GM23338 (cell line): ENCODE results near the gene SPINK5.

Experiments used
- CREB1 ChIP-seq: fragments of 250-450 bp; sonication (Bioruptor Pico); IDR thresholded peaks from 2 replicates; pipeline ENCODE4 v1.5.0; 2020; ENCODE audit warnings: low read depth, mild to moderate bottlenecking, moderate library complexity
- EZH2 ChIP-seq: fragments of 200-600 bp; sonication (generic); IDR thresholded peaks from one replicate; pipeline ENCODE4 v1.8.0; 2017; ENCODE audit warnings: antibody characterized with exemption, mild to moderate bottlenecking, low read depth; ENCODE audit not compliant: unreplicated experiment
- EZH2phosphoT487 ChIP-seq: fragments of 200-600 bp; sonication (generic); IDR thresholded peaks from one replicate; pipeline ENCODE4 v1.8.1; 2018; ENCODE audit warnings: antibody characterized with exemption; ENCODE audit not compliant: unreplicated experiment
- JUNB ChIP-seq: IDR thresholded peaks from one replicate; pipeline ENCODE4 v1.6.1; 2016; ENCODE audit warnings: antibody characterized with exemption; ENCODE audit not compliant: unreplicated experiment
- NANOG ChIP-seq: IDR thresholded peaks from 2 replicates; pipeline ENCODE4 v1.6.1; 2016; ENCODE audit warnings: antibody characterized with exemption, borderline replicate concordance
- POLR2AphosphoS5 ChIP-seq: IDR thresholded peaks from 2 replicates; pipeline ENCODE4 v1.6.1; 2016; ENCODE audit warnings: antibody characterized with exemption, low read depth
- ZNF331 ChIP-seq: fragments of 250-450 bp; sonication (Bioruptor Pico); IDR thresholded peaks from 2 replicates; pipeline ENCODE4 v1.5.0; 2020; ENCODE audit warnings: low read depth, mild to moderate bottlenecking, moderate library complexity
- TF ChIP-seq, protein P1 (sequence below), 2 experiments: fragments of 200-600 bp in 1 of 2; sonication (generic) in 1 of 2; conservative IDR thresholded peaks; 2 replicates each; pipeline versions ENCODE4 v1.5.1 to v1.6.1; 2016 to 2017; ENCODE audit warnings: antibody characterized with exemption in 2 of 2, low read depth in 2 of 2, mild to moderate bottlenecking in 2 of 2, moderate library complexity in 1 of 2
- TF ChIP-seq, protein P2 (sequence below): IDR thresholded peaks from one replicate; pipeline ENCODE4 v1.6.1; 2018; ENCODE audit warnings: antibody characterized with exemption; ENCODE audit not compliant: unreplicated experiment
- TF ChIP-seq, protein P3 (sequence below): fragments of 250-450 bp; sonication (Bioruptor Pico); IDR thresholded peaks from 2 replicates; pipeline ENCODE4 v1.5.0; 2020; ENCODE audit warnings: mild to moderate bottlenecking, moderate library complexity

GRCh38 chr5:148151872-148152271 is 88.1 kb downstream of the SPINK5 start:
- TF ChIP-seq POLR2AphosphoS5 (no peak), CREB1 (CRISPR knock-in tag) (no peak), EZH2 (no peak), EZH2phosphoT487 (no peak), JUNB (no peak), NANOG (no peak), ZNF331 (CRISPR knock-in tag) (no peak)
- TF ChIP-seq, protein P1, sequence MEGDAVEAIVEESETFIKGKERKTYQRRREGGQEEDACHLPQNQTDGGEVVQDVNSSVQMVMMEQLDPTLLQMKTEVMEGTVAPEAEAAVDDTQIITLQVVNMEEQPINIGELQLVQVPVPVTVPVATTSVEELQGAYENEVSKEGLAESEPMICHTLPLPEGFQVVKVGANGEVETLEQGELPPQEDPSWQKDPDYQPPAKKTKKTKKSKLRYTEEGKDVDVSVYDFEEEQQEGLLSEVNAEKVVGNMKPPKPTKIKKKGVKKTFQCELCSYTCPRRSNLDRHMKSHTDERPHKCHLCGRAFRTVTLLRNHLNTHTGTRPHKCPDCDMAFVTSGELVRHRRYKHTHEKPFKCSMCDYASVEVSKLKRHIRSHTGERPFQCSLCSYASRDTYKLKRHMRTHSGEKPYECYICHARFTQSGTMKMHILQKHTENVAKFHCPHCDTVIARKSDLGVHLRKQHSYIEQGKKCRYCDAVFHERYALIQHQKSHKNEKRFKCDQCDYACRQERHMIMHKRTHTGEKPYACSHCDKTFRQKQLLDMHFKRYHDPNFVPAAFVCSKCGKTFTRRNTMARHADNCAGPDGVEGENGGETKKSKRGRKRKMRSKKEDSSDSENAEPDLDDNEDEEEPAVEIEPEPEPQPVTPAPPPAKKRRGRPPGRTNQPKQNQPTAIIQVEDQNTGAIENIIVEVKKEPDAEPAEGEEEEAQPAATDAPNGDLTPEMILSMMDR (conservative IDR thresholded peaks at IDR 0.05; ENCODE audit: low read depth in 2 of 2), result no peak
- TF ChIP-seq, protein P2, sequence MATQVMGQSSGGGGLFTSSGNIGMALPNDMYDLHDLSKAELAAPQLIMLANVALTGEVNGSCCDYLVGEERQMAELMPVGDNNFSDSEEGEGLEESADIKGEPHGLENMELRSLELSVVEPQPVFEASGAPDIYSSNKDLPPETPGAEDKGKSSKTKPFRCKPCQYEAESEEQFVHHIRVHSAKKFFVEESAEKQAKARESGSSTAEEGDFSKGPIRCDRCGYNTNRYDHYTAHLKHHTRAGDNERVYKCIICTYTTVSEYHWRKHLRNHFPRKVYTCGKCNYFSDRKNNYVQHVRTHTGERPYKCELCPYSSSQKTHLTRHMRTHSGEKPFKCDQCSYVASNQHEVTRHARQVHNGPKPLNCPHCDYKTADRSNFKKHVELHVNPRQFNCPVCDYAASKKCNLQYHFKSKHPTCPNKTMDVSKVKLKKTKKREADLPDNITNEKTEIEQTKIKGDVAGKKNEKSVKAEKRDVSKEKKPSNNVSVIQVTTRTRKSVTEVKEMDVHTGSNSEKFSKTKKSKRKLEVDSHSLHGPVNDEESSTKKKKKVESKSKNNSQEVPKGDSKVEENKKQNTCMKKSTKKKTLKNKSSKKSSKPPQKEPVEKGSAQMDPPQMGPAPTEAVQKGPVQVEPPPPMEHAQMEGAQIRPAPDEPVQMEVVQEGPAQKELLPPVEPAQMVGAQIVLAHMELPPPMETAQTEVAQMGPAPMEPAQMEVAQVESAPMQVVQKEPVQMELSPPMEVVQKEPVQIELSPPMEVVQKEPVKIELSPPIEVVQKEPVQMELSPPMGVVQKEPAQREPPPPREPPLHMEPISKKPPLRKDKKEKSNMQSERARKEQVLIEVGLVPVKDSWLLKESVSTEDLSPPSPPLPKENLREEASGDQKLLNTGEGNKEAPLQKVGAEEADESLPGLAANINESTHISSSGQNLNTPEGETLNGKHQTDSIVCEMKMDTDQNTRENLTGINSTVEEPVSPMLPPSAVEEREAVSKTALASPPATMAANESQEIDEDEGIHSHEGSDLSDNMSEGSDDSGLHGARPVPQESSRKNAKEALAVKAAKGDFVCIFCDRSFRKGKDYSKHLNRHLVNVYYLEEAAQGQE, result no peak
- TF ChIP-seq, protein P3, sequence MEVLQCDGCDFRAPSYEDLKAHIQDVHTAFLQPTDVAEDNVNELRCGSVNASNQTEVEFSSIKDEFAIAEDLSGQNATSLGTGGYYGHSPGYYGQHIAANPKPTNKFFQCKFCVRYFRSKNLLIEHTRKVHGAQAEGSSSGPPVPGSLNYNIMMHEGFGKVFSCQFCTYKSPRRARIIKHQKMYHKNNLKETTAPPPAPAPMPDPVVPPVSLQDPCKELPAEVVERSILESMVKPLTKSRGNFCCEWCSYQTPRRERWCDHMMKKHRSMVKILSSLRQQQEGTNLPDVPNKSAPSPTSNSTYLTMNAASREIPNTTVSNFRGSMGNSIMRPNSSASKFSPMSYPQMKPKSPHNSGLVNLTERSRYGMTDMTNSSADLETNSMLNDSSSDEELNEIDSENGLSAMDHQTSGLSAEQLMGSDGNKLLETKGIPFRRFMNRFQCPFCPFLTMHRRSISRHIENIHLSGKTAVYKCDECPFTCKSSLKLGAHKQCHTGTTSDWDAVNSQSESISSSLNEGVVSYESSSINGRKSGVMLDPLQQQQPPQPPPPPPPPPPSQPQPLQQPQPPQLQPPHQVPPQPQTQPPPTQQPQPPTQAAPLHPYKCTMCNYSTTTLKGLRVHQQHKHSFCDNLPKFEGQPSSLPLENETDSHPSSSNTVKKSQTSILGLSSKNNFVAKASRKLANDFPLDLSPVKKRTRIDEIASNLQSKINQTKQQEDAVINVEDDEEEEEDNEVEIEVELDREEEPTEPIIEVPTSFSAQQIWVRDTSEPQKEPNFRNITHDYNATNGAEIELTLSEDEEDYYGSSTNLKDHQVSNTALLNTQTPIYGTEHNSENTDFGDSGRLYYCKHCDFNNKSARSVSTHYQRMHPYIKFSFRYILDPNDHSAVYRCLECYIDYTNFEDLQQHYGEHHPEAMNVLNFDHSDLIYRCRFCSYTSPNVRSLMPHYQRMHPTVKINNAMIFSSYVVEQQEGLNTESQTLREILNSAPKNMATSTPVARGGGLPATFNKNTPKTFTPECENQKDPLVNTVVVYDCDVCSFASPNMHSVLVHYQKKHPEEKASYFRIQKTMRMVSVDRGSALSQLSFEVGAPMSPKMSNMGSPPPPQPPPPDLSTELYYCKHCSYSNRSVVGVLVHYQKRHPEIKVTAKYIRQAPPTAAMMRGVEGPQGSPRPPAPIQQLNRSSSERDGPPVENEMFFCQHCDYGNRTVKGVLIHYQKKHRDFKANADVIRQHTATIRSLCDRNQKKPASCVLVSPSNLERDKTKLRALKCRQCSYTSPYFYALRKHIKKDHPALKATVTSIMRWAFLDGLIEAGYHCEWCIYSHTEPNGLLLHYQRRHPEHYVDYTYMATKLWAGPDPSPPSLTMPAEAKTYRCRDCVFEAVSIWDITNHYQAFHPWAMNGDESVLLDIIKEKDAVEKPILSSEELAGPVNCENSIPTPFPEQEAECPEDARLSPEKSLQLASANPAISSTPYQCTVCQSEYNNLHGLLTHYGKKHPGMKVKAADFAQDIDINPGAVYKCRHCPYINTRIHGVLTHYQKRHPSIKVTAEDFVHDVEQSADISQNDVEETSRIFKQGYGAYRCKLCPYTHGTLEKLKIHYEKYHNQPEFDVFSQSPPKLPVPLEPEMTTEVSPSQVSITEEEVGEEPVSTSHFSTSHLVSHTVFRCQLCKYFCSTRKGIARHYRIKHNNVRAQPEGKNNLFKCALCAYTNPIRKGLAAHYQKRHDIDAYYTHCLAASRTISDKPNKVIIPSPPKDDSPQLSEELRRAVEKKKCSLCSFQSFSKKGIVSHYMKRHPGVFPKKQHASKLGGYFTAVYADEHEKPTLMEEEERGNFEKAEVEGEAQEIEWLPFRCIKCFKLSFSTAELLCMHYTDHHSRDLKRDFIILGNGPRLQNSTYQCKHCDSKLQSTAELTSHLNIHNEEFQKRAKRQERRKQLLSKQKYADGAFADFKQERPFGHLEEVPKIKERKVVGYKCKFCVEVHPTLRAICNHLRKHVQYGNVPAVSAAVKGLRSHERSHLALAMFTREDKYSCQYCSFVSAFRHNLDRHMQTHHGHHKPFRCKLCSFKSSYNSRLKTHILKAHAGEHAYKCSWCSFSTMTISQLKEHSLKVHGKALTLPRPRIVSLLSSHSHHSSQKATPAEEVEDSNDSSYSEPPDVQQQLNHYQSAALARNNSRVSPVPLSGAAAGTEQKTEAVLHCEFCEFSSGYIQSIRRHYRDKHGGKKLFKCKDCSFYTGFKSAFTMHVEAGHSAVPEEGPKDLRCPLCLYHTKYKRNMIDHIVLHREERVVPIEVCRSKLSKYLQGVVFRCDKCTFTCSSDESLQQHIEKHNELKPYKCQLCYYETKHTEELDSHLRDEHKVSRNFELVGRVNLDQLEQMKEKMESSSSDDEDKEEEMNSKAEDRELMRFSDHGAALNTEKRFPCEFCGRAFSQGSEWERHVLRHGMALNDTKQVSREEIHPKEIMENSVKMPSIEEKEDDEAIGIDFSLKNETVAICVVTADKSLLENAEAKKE (CRISPR knock-in tag), result no peak
